HG03095 (cell line): ENCODE data around the gene MTX1.
A peak's percentile ranks its signal among the peaks of the same experiment; 100 is the strongest.
"Not testable (repeated sequence)": the region's sequence is repeated elsewhere in the genome, so short reads cannot be mapped to it uniquely, and the experiment has no call there.

Experiments
- ATAC-seq: cut with Tn5 transposase; IDR thresholded peaks from one replicate; pipeline ENCODE4 v1.9.1; 2021; ENCODE audit warnings: moderate library complexity; ENCODE audit not compliant: unreplicated experiment

MTX1 gene

DNA sequence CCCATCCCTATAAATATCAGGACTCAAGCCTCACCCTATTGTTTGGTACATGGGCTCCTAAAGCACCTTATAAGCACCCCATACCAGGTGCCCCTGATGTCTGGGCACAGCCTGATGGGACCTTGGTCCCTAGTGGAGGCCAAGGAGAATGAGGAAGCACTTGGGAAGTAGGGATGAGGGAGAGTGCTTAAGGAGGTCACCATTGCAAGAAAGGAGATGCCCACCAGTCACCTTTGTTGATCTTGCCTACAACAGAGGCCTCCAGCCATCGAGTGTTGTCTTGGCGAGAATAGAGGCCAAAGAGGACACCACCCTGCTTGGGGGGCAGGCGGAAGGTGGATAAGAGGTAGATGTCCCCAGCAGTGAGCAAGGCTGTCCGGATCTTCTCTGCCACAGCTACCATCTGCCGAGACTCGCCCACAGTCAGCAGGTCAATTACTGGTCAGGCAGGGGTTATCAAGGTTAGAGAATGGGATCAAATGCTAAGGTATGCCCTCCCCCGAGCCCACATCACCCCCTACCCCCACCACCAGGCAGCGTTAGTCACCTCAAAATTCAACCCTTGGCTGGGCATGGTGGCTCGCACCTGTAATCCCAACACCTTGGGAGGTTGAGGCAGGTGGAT lies 2.4 kb upstream of the MTX1 start:
- ATAC-seq = no peak

DNA sequence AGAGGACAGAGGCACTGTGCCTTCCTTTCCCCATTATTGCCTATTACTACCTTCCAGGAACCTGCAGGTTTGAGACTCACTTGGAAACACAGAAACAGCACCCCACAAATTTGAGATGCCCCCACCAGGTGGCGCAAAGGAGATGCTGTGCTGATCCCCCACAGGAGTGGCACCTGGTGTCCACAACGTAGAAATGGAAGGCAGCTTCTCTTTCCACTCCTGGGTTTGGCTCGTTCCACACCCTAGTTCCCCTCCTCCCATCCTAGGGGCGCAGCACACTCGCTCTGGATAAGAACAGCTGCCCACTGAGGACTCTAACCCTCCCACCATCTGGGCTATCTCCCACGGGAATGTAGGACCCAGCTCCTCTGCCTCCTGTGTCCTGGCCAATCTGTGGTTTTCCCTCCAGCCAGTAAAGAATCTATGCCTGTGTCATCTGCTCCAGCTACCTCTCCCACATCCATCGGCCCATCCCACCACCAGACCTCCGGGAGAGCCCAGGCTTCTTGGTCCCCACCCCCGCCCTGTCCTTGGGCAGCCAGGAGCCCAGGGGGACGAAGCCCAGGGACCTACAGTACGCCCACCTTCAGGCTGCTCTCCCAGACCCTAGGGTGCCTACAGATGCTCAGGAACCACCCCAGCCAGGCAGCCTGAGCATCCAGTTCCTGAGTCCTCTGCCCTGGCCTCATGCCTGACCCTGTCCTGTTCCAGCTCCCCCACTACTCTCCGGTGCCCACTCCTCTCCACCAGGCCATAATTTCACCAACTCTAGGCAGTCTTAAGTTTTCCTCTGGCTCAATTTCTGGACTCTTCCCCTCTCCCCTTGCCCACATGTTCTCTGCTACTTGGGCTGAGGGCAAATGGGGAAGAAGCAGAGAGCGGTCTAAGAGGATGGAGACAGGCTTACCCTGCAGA lies 1.3 kb upstream of the MTX1 start:
- no peak for ATAC-seq

DNA sequence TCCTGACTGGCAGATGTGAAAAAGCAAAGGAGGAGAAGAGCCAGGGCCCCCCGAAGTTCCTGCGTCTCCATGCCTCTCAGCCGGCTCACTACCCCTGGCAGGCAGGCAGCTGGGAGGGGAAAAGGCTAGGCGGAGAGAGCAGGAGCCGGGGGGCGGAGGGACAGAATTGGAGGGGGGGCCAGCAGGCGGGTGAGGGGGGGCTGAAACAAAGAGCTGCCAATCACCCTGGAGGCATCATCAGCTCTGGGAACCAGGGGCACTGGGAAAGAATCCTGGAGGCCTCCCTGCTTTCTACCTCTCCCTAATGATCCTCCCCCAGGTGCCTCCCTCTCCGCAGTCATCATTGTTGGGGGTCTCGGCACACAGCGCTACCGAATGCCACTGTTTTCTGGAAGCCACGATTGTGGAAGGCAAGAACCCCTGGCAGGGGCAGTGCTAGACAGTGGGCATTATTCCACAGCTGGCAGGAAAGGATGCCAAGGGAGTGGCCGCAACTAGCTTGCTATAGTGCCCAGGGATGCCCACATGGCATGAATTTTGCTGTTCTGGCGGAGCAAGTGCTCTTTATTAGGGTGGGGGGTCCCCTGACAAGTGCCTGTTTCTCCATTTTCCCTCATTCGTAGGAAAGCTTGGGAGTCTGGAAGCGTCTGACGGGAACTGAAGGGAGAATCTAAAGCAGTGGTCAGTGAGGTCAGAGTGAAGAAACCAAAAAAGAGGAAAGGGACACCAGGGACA lies 522 bp upstream of the MTX1 start, which contains the start of gene THBS3:
Gene THBS3, minus strand, starts transcription at position 92 of the 735 bp plus-strand sequence. Its CDS starts 21 bp downstream, at position 71.
- no peak for ATAC-seq

- ATAC-seq = no peak
These were observed 822 bp downstream of the MTX1 start for GRCh38 chr1:155209312-155209721.

DNA sequence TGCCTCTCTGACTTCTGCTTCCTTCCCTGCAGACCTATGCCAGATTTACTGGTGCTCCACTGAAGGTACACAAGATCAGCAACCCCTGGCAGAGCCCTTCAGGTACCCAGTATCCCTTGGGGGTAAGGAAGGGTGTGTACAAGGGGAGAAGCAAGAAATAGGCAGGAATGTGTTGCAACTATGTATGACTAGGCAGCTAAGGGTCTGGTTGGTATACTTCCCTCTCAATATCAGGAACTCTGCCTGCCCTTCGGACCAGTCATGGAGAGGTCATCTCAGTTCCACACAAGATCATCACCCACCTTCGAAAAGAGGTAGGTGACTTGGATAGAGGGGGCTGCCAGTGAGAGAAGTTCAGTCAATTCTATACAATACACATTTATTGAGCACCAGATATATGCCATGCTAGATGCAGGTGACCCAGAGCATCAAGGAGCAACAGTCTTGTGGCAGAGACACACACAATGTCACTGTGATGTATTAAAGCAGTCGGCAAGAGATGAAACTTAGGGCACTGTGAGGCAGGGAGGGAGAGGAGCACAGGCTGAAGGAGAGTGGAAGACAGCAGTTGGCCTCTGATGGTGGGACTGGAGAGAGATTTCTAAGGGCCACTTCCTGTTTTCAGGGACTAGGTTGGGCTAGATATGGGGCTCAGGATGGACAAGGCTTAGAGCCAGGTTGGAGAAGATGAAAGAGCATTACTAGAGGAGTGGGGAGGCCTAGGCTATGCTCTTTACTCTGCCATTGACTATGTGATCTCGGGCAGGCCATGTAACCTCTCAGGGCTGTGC lies 2.0 kb downstream of the MTX1 start:
- no peak for ATAC-seq

DNA sequence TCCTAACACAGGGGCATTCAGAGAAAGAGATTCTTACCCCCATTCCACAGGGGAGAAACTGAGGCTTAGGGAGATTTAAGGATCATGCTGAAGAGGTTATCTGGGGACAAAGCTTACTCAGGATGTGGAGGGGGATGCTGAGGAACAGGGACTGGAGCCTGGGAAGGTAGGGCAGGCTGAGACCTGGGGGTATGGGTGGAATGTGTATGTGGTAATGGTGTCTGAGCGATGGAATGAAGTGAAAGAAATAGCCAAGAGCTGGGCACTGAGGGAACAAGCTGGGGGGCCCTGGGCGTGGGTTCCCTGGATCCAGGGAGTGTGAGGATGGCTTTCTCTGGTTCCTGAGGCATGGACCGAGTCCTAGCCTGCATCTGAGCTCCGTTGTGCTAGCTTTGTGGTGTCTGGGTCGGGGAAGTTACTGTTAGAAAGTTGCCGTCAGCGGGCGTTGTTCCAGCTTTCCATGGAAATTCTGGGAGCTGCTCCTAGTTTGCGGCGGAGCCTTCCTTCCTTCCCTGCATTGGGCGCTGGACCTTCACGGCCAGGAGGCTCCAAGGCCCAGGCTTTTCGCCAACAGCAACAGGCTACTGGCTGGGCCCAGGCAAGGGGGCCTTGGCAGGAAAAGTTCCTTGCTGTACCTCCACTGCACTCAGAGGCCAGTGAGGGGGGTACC lies 3.0 kb downstream of the MTX1 start:
- ATAC-seq = not testable (repeated sequence)

DNA sequence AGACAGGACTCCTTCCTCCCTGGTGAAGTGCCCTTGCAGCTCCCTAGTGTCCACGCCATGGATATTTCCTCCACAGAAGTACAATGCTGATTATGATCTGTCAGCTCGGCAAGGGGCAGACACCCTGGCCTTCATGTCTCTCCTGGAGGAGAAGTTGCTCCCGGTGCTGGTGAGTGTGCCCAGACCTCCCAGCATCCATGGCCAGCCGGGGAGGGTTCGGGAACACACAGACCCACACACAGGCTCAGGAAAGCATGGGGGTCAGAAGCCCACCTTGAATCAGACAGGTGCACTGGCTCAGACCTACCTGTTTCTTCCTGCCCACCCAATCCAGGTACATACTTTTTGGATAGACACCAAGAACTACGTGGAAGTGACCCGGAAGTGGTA lies 3.6 kb downstream of the MTX1 start:
- ATAC-seq = not testable (repeated sequence)

GRCh38 chr1:155214702-155215101 lies 6.2 kb downstream of the MTX1 start:
- not testable (repeated sequence) for ATAC-seq

DNA sequence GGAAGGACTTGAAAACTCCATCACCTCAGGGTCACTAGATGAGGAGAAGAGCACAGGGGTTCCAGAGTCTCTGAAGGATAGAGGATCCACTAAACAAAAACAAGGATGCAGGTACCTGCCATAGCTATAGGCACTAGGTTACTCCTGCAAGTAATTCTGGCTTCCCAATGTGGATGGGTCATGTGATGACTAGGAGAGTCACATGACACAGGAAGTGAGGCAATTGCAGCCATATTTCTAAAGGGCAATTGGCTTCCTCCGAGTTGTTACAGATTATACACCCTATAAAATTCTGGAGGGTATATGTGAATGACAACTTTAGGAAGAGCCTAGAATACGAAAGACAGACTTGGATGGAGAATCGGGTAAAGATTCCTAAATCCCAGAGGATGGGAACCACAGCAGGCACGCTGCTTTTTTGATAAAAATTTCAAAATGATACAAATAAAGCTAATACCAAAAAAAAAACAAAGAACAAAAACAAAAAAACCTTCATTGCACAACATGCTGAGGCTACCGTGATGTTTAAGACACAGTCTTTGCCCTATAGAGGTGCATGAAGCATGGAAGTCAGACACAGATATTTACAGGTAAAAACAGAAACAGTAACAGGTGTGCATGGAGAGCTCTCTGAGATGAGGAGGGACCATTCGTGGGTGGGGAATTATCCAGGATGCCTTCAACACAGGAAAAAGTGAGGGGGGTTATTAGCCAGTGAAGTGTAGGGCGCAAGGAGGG lies 10.5 kb downstream of the MTX1 start:
- ATAC-seq = no peak

GRCh38 chr1:155219592-155220031 lies 11.1 kb downstream of the MTX1 start:
- ATAC-seq = no peak

DNA sequence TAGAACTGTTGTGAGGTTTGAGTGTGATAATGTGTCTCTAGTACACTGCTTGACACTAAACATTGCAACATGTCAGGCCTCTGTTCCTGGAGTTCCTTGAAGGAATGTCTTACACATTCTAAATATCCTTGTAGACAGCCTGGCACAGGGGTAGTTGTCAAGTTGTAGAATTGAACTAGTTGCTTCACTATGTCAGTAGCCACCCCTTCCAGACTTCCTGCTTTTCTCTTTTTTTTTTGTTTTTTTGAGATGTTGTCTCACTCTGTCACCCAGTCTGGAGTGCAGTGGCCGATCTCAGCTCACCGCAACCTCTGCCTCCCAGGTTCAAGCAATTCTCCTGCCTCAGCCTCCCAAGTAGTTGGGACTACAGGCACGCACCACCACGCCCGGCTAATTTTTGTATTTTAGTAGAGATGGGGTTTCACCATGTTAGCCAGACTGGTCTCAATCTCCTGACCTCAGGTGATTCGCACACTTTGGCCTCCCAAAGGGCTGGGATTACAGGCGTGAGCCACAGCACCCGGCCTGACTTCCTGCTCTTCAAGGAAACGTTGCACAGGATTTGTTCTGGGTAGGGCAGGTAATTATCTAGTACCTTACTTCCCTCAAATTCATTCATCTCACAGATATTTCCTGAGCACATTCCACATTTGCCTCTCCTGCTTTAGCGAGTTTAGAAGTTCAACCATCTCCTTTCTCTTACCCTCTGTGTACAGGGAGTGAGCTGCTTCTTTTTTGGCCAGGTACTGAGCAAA lies 11.9 kb downstream of the MTX1 start:
- ATAC-seq = not testable (repeated sequence)

GRCh38 chr1:155223047-155223446 lies 14.6 kb downstream of the MTX1 start:
- no peak for ATAC-seq

GRCh38 chr1:155225404-155225759 lies 16.9 kb downstream of the MTX1 start:
- not testable (repeated sequence) for ATAC-seq

DNA sequence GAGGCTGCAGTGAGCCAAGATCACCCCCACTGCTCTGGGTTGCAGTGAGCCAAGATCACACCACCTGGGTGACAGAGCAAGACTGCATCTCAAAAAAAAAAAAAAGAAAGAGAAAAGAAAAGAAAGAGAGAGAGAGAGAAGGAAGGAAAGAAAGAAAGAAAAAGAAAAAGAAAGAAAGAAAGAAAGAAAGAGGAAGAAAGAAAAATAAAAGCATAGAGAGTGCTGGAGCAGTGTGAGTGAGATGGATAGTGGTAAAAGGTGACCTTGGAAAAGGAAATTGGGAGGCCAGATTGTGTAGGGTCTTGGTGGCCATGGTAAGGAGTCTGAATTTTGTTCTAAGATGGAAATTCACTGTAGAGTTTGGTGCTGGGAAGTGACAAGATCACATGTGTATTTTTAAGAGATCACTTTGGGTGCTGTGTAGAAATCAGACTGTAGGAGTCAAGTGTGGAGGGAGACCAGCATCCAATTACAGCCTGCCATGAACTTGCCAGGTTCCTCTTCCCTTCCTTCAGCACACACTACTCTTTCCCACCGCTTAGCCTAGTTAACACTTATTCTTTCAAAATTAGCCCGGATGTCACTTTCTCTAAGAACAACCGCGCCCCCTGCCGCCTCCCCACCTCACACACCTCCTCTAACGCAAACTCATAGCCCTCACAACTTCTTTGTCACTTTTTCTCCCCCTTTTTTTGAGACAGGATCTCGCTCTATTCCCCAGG lies 17.9 kb downstream of the MTX1 start:
- peak; percentile 33 for ATAC-seq

GRCh38 chr1:155226910-155227260 lies 18.4 kb downstream of the MTX1 start:
- ATAC-seq = peak; percentile 14

- ATAC-seq = peak; percentile 80
These were observed 19.0 kb downstream of the MTX1 start for GRCh38 chr1:155227261-155228095.

GRCh38 chr1:155228096-155228427 lies 19.6 kb downstream of the MTX1 start:
- ATAC-seq = no peak
